ENCODE results near the gene SCN5A.

GRCh38 chr3:38611866-38612265 is 37.6 kb downstream of the SCN5A start:
- no peak for TF ChIP-seq CTCF (CRISPR knock-in tag; IDR thresholded peaks at IDR 0.05)
- no peak for TF ChIP-seq ZFY (CRISPR knock-in tag; IDR thresholded peaks at IDR 0.05)
- TF ChIP-seq FOXJ3 (CRISPR knock-in tag; IDR thresholded peaks at IDR 0.05; ENCODE audit: borderline replicate concordance): no peak
